Activated naive CD8-positive, alpha-beta T cell treated with anti-CD3 and anti-CD28 coated beads for 36 hours (primary cell): Measurements from ENCODE around the gene OR4C12. TPM values are rescaled to one million over a fixed set of nuclear protein-coding genes. Genes with fewer than 3 reads are reported as not detected.
"Not testable (repeated sequence)": the region's sequence is repeated elsewhere in the genome, so short reads cannot be mapped to it uniquely, and the experiment has no call there.

Source experiments
- DNase-seq: peaks from one replicate; pipeline ENCODE4 v3.0.0; 2021
- H3K27ac Mint-ChIP-seq: one replicate; pipeline ENCODE4 v1.8.0; 2022; ENCODE audit warnings: mild to moderate bottlenecking, moderate library complexity, mixed read lengths
- H3K27me3 Mint-ChIP-seq: one replicate; pipeline ENCODE4 v1.8.0; 2022; ENCODE audit warnings: mild to moderate bottlenecking, mixed read lengths
- H3K36me3 Mint-ChIP-seq: one replicate; pipeline ENCODE4 v1.8.0; 2021; ENCODE audit warnings: mild to moderate bottlenecking, mixed read lengths
- H3K4me1 Mint-ChIP-seq: one replicate; pipeline ENCODE4 v1.8.0; 2021; ENCODE audit warnings: mixed read lengths
- H3K4me3 Mint-ChIP-seq: one replicate; pipeline ENCODE4 v1.8.0; 2022; ENCODE audit warnings: mild to moderate bottlenecking, moderate library complexity, mixed read lengths
- H3K9me3 Mint-ChIP-seq: one replicate; pipeline ENCODE4 v1.8.0; 2022; ENCODE audit warnings: mixed read lengths
- total RNA-seq, 2 experiments: library from RNA; stranded (reverse); gene quantifications; one replicate each; pipeline ENCODE4 v1.2.3, GENCODE V29; 2021

OR4C12 gene
- total RNA-seq = not detected

DNA sequence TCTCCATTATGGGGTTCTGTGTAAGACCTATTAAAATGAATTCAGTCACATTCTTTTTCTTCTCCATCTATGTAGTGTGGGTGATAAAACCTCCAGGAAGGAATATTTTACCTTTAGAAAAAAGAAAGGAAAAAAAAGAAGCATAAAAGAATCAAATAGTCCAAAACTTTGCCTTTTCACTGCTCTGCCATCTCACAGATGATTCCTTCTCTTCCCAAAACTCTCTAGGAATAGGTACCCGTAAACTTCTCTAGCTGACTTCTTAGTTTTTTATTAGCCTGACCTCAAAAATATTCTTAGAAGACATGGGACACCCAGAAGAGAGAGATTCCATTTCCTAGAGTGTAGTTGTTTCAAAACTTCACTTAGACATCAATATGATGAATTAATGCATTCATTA lies at the start of gene OR4C12:
Gene OR4C12, minus strand, starts transcription at position 101 of the 400 bp plus-strand sequence. Its CDS starts 34 bp downstream, at position 67.
- DNase-seq, H3K4me1 Mint-ChIP-seq, H3K4me3 Mint-ChIP-seq, H3K27me3 Mint-ChIP-seq, H3K36me3 Mint-ChIP-seq, H3K27ac Mint-ChIP-seq: not testable (repeated sequence)
- peaks cover 11% of the 10 kb centered on the region for H3K9me3 Mint-ChIP-seq

DNA sequence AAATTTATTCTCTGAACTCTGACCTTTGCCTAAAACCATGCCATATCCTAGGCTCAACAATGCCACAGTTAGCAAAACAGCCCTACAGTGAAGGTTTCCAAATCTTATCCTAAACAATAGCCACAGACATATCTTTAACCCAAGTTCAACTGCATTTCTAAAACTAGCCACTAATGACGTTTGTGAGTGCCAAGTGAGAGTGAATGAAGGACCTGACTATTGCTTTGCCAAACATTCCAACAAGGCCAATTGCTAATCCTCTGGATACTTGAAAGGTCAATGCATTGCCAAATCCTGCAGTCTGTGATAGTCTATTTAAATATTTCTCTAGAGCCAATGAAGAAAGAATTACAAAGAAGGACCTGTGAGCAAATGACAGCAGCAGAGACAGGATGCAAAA lies 47.9 kb upstream of the OR4C12 start:
- Mint-ChIP-seq H3K4me3 (no peak overlapping the region), H3K36me3 (no peaks in the 10 kb centered on the region), H3K9me3 (peaks cover 7% of the 10 kb centered on the region), H3K27me3 (no peaks in the 10 kb centered on the region), H3K27ac (no peak overlapping the region), H3K4me1 (no peaks in the 10 kb centered on the region)
- no peak for DNase-seq

DNA sequence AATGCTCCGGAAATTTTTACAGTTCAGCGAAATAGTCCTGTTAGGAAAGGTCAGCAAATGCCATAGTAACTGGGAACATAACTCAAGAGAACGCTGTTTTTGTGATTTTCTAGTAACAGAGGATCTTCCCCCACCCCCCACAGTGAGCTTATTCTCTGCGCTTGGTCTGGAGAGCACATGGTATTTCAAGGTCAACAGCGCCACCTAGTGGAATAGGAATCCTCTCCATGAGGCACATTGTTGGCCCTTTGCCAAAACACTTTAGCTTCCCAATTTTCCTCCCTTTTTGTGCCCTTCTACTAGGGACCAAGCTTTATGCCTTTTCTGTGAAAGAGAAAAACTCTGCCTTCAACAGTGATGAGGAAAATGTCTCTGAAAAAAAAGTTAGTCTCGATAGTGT lies 13.2 kb upstream of the OR4C12 start:
- H3K9me3 Mint-ChIP-seq = peaks cover 8% of the 10 kb centered on the region
- H3K27me3 Mint-ChIP-seq = no peaks in the 10 kb centered on the region
- H3K4me1 Mint-ChIP-seq = no peaks in the 10 kb centered on the region
- no peaks in the 10 kb centered on the region for H3K36me3 Mint-ChIP-seq
- H3K27ac Mint-ChIP-seq = no peak overlapping the region
- H3K4me3 Mint-ChIP-seq = no peak overlapping the region
- DNase-seq = peak; percentile 12

DNA sequence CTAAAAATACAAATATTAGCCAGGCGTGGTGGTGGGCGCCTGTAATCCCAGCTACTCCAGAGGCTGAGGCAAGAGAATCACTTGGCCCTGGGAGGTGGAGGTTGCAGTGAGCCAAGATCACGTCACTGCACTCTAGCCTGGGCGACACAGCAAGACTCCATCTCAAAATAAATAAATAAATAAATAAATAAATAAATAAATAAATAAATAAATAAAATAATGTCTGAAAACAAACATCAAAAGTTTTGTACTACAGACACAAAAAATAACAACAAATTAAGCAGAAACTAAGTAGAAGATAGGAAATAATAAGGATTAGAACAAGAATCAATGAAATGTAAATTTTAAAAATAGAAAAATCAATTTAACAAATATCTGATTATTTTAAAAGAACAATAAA lies 8.9 kb downstream of the OR4C12 start:
- not testable (repeated sequence) for H3K4me1 Mint-ChIP-seq, H3K4me3 Mint-ChIP-seq, H3K27ac Mint-ChIP-seq, H3K36me3 Mint-ChIP-seq, H3K27me3 Mint-ChIP-seq, DNase-seq
- H3K9me3 Mint-ChIP-seq = peaks cover 12% of the 10 kb centered on the region

DNA sequence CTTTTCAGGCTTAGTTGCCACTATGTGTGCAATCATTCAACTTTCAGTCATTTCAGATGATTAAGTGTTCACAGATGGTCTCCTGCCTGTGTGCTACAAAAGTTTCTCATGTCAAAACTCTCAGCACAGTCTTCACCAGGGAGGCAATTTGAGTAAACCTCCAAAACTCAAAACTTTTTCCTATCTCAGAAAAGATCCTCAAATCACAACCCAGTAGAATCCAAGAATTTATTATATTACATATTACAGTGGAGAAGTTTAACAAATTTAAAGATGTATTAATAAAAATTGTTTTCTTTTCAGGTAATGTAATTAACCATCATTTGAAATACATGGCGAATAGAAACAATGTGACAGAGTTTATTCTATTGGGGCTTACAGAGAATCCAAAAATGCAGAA lies 30.2 kb downstream of the OR4C12 start, which contains the start of gene OR4C13:
Gene OR4C13, plus strand, starts transcription at position 301 of the 400 bp plus-strand sequence. Its CDS starts 32 bp downstream, at position 333.
- no peaks in the 10 kb centered on the region for H3K4me1 Mint-ChIP-seq
- no peak within 1 kb of the TSS for H3K4me3 Mint-ChIP-seq
- no peaks in the 10 kb centered on the region for H3K27me3 Mint-ChIP-seq
- no peak within 1 kb of the TSS for H3K27ac Mint-ChIP-seq
- DNase-seq = no peak
- H3K9me3 Mint-ChIP-seq = peaks cover 11% of the 10 kb centered on the region
- H3K36me3 Mint-ChIP-seq = no peaks in the 10 kb centered on the region

DNA sequence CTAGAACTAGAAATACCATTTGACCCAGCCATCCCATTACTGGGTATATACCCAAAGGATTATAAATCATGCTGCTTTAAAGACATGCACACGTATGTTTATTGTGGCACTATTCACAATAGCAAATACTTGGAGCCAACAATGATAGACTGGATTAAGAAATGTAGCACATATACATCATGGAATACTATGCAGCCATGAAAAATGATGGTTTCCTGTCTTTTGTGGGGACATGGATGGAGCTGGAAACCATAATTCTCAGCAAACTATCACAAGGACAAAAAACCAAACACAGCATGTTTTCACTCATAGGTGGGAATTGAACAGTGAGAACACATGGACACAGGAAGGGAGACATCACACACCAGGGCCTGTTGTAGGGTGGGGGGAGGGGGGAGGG lies 33.6 kb downstream of the OR4C12 start:
- not testable (repeated sequence) for DNase-seq, H3K27me3 Mint-ChIP-seq, H3K36me3 Mint-ChIP-seq, H3K4me3 Mint-ChIP-seq, H3K4me1 Mint-ChIP-seq, H3K27ac Mint-ChIP-seq
- peaks cover 19% of the 10 kb centered on the region for H3K9me3 Mint-ChIP-seq

Other genes with a start within 250 kb of the OR4C12 start
- gene OR4C13, start 30.1 kb downstream of the OR4C12 start, total RNA-seq = not detected
- not detected for gene OR4C45, start 50.3 kb upstream of the OR4C12 start, total RNA-seq